Measurements from ENCODE around the gene LKAAEAR1.

- TF ChIP-seq CTCF (conservative IDR thresholded peaks at IDR 0.05 in 1 of 2, IDR thresholded peaks at IDR 0.05 in 1 of 2; ENCODE audit: extremely low read depth in 1 of 2, insufficient read depth in 1 of 2, low read depth in 1 of 2, low read length in 2 of 2) (no peak), EZH2 (IDR thresholded peaks at IDR 0.05; ENCODE audit: borderline replicate concordance, low read length) (no peak)
Observed at GRCh38 chr20:64044484-64045247, 39.5 kb downstream of the LKAAEAR1 start.

Data from mammary epithelial cell (primary cell).